ENCODE measurements around the gene MMP14.

- TF ChIP-seq MYC (IDR thresholded peaks at IDR 0.05; ENCODE audit: low read depth, low read length) (no peak), MYC (CRISPR knock-in tag; IDR thresholded peaks at IDR 0.05; ENCODE audit: borderline replicate concordance, low read depth) (no peak), ZNF707 (CRISPR knock-in tag; conservative IDR thresholded peaks at IDR 0.05) (no peak), AFF1 (IDR thresholded peaks at IDR 0.05; ENCODE audit: low read depth in 1 of 2, partially characterized antibody in 2 of 2) (no peak), ZNF133 (CRISPR knock-in tag; IDR thresholded peaks at IDR 0.05) (no peak), RNF2 (IDR thresholded peaks at IDR 0.05) (no peak), CEBPB (tag; IDR thresholded peaks at IDR 0.05) (no peak), DDX20 (tag; IDR thresholded peaks at IDR 0.05; ENCODE audit: low read depth) (no peak), HDAC1 (IDR thresholded peaks at IDR 0.05) (no peak)
- TF ChIP-seq, protein P1, sequence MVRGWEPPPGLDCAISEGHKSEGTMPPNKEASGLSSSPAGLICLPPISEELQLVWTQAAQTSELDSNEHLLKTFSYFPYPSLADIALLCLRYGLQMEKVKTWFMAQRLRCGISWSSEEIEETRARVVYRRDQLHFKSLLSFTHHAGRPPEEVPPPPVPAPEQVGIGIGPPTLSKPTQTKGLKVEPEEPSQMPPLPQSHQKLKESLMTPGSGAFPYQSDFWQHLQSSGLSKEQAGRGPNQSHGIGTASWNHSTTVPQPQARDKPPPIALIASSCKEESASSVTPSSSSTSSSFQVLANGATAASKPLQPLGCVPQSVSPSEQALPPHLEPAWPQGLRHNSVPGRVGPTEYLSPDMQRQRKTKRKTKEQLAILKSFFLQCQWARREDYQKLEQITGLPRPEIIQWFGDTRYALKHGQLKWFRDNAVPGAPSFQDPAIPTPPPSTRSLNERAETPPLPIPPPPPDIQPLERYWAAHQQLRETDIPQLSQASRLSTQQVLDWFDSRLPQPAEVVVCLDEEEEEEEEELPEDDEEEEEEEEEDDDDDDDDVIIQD (CRISPR knock-in tag; IDR thresholded peaks at IDR 0.05): no peak
- TF ChIP-seq, protein P2, sequence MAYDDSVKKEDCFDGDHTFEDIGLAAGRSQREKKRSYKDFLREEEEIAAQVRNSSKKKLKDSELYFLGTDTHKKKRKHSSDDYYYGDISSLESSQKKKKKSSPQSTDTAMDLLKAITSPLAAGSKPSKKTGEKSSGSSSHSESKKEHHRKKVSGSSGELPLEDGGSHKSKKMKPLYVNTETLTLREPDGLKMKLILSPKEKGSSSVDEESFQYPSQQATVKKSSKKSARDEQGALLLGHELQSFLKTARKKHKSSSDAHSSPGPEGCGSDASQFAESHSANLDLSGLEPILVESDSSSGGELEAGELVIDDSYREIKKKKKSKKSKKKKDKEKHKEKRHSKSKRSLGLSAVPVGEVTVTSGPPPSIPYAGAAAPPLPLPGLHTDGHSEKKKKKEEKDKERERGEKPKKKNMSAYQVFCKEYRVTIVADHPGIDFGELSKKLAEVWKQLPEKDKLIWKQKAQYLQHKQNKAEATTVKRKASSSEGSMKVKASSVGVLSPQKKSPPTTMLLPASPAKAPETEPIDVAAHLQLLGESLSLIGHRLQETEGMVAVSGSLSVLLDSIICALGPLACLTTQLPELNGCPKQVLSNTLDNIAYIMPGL (CRISPR knock-in tag; IDR thresholded peaks at IDR 0.05): no peak
- TF ChIP-seq, protein P3, sequence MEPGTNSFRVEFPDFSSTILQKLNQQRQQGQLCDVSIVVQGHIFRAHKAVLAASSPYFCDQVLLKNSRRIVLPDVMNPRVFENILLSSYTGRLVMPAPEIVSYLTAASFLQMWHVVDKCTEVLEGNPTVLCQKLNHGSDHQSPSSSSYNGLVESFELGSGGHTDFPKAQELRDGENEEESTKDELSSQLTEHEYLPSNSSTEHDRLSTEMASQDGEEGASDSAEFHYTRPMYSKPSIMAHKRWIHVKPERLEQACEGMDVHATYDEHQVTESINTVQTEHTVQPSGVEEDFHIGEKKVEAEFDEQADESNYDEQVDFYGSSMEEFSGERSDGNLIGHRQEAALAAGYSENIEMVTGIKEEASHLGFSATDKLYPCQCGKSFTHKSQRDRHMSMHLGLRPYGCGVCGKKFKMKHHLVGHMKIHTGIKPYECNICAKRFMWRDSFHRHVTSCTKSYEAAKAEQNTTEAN (CRISPR knock-in tag; IDR thresholded peaks at IDR 0.05): no peak
Measured at GRCh38 chr14:22883173-22883976, 47.0 kb downstream of the MMP14 start, which contains the start of gene REM2.

All from K562 (cell line).